G401.6 (cell line): ENCODE results near the gene KIFC1.

Source experiments
- FAIRE-seq: peaks from 2 replicates; lab custom pipeline; 2012; peaks lifted over from hg19 to GRCh38; lab: Jason Lieb, UNC

KIFC1 gene

GRCh38 chr6:33426590-33427511 is 35.2 kb downstream of the KIFC1 start:
- FAIRE-seq = no peak

GRCh38 chr6:33427585-33428223 is 36.1 kb downstream of the KIFC1 start:
- FAIRE-seq = no peak

- no peak for FAIRE-seq
Observed at GRCh38 chr6:33428224-33428965, 36.8 kb downstream of the KIFC1 start.

- no peak for FAIRE-seq
Observed at GRCh38 chr6:33428966-33429749, 37.5 kb downstream of the KIFC1 start.

- no peak for FAIRE-seq
Observed at GRCh38 chr6:33429750-33430052, 38.1 kb downstream of the KIFC1 start.

- FAIRE-seq = no peak
Observed at GRCh38 chr6:33430334-33430733, 38.7 kb downstream of the KIFC1 start.

GRCh38 chr6:33430991-33431879 is 39.6 kb downstream of the KIFC1 start:
- FAIRE-seq = peak; percentile 80

GRCh38 chr6:33431880-33432541 is 40.4 kb downstream of the KIFC1 start:
- FAIRE-seq = no peak

- no peak for FAIRE-seq
Observed at GRCh38 chr6:33432546-33432945, 40.9 kb downstream of the KIFC1 start.

GRCh38 chr6:33433001-33433543 is 41.4 kb downstream of the KIFC1 start:
- no peak for FAIRE-seq

- FAIRE-seq = no peak
Observed at GRCh38 chr6:33433544-33434191, 42.0 kb downstream of the KIFC1 start.

GRCh38 chr6:33434961-33435360 is 43.3 kb downstream of the KIFC1 start:
- no peak for FAIRE-seq

- FAIRE-seq = no peak
Observed at GRCh38 chr6:33437666-33438065, 46.0 kb downstream of the KIFC1 start.

GRCh38 chr6:33438978-33439594 is 47.5 kb downstream of the KIFC1 start:
- FAIRE-seq = no peak

GRCh38 chr6:33439956-33440648 is 48.5 kb downstream of the KIFC1 start:
- no peak for FAIRE-seq

- FAIRE-seq = no peak
Observed at GRCh38 chr6:33440649-33441309, 49.2 kb downstream of the KIFC1 start.

GRCh38 chr6:33441457-33441856 is 49.8 kb downstream of the KIFC1 start:
- FAIRE-seq = no peak

- FAIRE-seq = no peak
Observed at GRCh38 chr6:33442283-33442682, 50.7 kb downstream of the KIFC1 start.
